Lower lobe of right lung (tissue), 2 donors: Measurements from ENCODE around the gene SDC3. TPM values are rescaled to one million over a fixed set of nuclear protein-coding genes. Genes with fewer than 3 reads are reported as not detected.

Experiments used
- ATAC-seq, 2 donors: fragments of 200-7000 bp; cut with Tn5 transposase; one replicate each; pipeline ENCODE4 v1.9.1; 2020 to 2022; ENCODE audit warnings: mild to moderate bottlenecking in 2 of 2, moderate library complexity in 2 of 2
- DNase-seq: peaks from one replicate; pipeline ENCODE4 v3.0.0-alpha.2; 2020
- H3K27ac ChIP-seq: fragments of 200-600 bp; one replicate; pipeline ENCODE4 v1.8.0; 2022
- H3K27me3 ChIP-seq: fragments of 200-600 bp; one replicate; pipeline ENCODE4 v1.8.0; 2022; ENCODE audit warnings: low read depth
- H3K36me3 ChIP-seq: fragments of 200-600 bp; one replicate; pipeline ENCODE4 v1.8.0; 2022; ENCODE audit warnings: mild to moderate bottlenecking
- H3K4me1 ChIP-seq: fragments of 200-600 bp; one replicate; pipeline ENCODE4 v1.8.0; 2022
- H3K4me3 ChIP-seq: fragments of 200-600 bp; one replicate; pipeline ENCODE4 v1.8.0; 2022; ENCODE audit warnings: mild to moderate bottlenecking
- H3K9me3 ChIP-seq: fragments of 200-600 bp; one replicate; pipeline ENCODE4 v1.8.0; 2022
- intact Hi-C: fragments of 100-400 bp; cut with DNase I; formaldehyde crosslinking; loops from one replicate; pipeline ENCODE4 v1.11.0; 2022
- total RNA-seq: library from RNA; stranded (reverse); fragmentation: NEBNext Ultra II Directional; extraction: Animal tissue kit (Norgen Biotek cat#: 25700); gene quantifications from one replicate; pipeline ENCODE4 v1.2.1, GENCODE V29; 2021
- TF ChIP-seq, protein P1 (sequence below): fragments of 200-600 bp; IDR thresholded peaks from one replicate; pipeline ENCODE4 v1.8.0; 2022; ENCODE audit warnings: antibody characterized with exemption, mild to moderate bottlenecking
- donor health status: DM: no; HTN: yes; CAD: no; lungs with severe emphysema.

SDC3 gene
- total RNA-seq, 1 donor from 2014 or later: 43.5 TPM

GRCh38 chr1:30823969-30824735 lies 84.4 kb downstream of the SDC3 start:
- peak; percentile 94 for DNase-seq
- Histone ChIP-seq H3K4me1 (peaks cover 15% of the 10 kb centered on the region), H3K27ac (peak overlapping the region; percentile 83), H3K4me3 (peak overlapping the region; percentile 38), H3K36me3 (no peaks in the 10 kb centered on the region), H3K27me3 (no peaks in the 10 kb centered on the region), H3K9me3 (no peaks in the 10 kb centered on the region)
- TF ChIP-seq, protein P1, sequence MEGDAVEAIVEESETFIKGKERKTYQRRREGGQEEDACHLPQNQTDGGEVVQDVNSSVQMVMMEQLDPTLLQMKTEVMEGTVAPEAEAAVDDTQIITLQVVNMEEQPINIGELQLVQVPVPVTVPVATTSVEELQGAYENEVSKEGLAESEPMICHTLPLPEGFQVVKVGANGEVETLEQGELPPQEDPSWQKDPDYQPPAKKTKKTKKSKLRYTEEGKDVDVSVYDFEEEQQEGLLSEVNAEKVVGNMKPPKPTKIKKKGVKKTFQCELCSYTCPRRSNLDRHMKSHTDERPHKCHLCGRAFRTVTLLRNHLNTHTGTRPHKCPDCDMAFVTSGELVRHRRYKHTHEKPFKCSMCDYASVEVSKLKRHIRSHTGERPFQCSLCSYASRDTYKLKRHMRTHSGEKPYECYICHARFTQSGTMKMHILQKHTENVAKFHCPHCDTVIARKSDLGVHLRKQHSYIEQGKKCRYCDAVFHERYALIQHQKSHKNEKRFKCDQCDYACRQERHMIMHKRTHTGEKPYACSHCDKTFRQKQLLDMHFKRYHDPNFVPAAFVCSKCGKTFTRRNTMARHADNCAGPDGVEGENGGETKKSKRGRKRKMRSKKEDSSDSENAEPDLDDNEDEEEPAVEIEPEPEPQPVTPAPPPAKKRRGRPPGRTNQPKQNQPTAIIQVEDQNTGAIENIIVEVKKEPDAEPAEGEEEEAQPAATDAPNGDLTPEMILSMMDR: no peak
- peak; percentile 96 to 98 for ATAC-seq
- intact Hi-C loops: no loop called here

- TF ChIP-seq, protein P1: no peak
- no peaks in the 10 kb centered on the region for H3K36me3 ChIP-seq
- DNase-seq (no peak), ATAC-seq (no peak)
- H3K27me3 ChIP-seq: no peaks in the 10 kb centered on the region
- H3K27ac ChIP-seq: peak overlapping the region; percentile 83
- peak overlapping the region; percentile 38 for H3K4me3 ChIP-seq
- intact Hi-C loops: no loop called here
- H3K4me1 ChIP-seq: peaks cover 15% of the 10 kb centered on the region
- no peaks in the 10 kb centered on the region for H3K9me3 ChIP-seq
These were observed 85.0 kb downstream of the SDC3 start for GRCh38 chr1:30823627-30823968.

DNA sequence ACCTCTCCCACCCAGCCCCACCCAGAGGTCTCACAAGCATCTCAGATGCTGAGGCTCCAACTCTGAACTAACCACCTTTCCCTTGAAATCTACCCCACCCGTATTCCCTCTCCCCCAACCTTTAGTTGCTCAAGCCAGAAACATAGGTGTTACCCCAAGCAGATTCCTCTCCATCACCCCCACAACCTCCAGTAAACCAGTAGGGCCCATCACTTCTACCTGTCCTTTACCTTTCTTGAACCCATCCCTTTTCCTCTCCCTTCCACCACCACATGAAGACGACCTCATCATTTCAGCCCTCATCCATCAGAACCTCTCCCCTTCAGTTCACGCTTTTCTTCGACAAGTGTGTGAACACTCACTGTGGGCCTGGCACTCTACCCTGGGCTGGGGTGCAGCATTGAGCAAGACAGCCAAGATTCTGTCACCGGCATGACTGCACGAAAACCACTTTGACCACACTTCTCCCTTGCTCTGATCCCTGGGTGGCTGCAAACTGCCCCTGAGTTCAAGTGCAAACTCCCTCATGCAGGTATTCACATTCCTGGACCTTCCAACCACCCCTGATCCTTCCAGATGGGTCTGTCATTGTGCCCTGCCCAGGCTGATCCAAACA lies 85.5 kb downstream of the SDC3 start:
- H3K9me3 ChIP-seq: no peaks in the 10 kb centered on the region
- H3K4me1 ChIP-seq: peaks cover 15% of the 10 kb centered on the region
- intact Hi-C loops: no loop called here
- H3K27ac ChIP-seq: peak overlapping the region; percentile 83
- no peaks in the 10 kb centered on the region for H3K36me3 ChIP-seq
- DNase-seq (no peak), ATAC-seq (peak; percentile 20 to 29)
- no peaks in the 10 kb centered on the region for H3K27me3 ChIP-seq
- no peak overlapping the region for H3K4me3 ChIP-seq
- TF ChIP-seq, protein P1: no peak

DNA sequence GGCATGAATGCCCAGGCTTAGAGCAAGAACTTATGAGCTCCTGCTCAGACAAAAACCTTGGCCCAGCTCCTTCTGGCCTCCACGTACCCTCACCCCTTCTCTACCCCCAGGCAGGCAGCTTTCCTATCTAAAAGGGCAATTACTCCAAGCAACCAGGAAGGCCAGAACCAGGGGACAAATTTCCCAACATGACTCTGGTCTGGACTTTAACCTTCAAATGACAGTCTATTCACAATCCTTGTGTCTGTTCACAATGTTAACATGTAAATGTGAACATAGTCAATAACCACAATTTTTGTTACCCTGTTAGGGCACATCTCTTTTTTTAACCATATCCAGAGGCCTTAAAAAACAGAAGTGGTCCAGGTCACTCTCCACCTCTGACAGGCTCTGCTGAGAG lies 86.6 kb downstream of the SDC3 start:
- TF ChIP-seq, protein P1: no peak
- no peak for ATAC-seq
- no peak for DNase-seq
- H3K4me3 ChIP-seq: no peak overlapping the region
- H3K36me3 ChIP-seq: no peaks in the 10 kb centered on the region
- H3K9me3 ChIP-seq: no peaks in the 10 kb centered on the region
- peaks cover 15% of the 10 kb centered on the region for H3K4me1 ChIP-seq
- intact Hi-C loops: no loop called here
- no peaks in the 10 kb centered on the region for H3K27me3 ChIP-seq
- H3K27ac ChIP-seq: no peak overlapping the region

DNA sequence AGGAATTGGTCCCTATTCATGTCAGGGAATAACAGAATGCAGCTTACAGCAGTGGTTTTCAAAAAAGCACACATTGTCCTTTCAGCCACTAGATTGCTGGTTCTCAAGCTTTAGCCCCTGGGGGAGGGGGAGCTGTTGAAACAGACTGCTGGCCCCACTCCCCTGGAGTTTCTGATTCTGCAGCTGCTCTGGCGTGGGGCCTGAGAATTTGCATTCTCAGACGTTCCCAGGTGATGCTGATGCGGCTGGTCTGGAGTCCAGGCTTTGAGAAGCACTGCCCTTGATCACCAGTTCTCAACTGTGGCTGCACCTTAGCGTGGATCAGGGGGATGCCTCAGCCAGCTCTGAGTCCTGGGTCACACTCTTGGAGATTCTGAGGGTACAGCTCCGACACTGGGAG lies 88.3 kb downstream of the SDC3 start:
- H3K36me3 ChIP-seq: no peaks in the 10 kb centered on the region
- H3K4me1 ChIP-seq: peaks cover 15% of the 10 kb centered on the region
- TF ChIP-seq, protein P1: no peak
- H3K27me3 ChIP-seq: peaks cover 4% of the 10 kb centered on the region
- no peak overlapping the region for H3K4me3 ChIP-seq
- H3K9me3 ChIP-seq: no peaks in the 10 kb centered on the region
- DNase-seq (no peak), ATAC-seq (no peak)
- intact Hi-C loops: no loop called here
- no peak overlapping the region for H3K27ac ChIP-seq

Other genes starting within 250 kb of the SDC3 start
- gene MATN1, start 185.2 kb downstream of the SDC3 start, total RNA-seq: not detected
- 544 TPM for gene LAPTM5, start 151.0 kb downstream of the SDC3 start, total RNA-seq
- 121 TPM for gene PUM1, start 157.0 kb upstream of the SDC3 start, total RNA-seq